ENCODE results near the gene STARD3.

DNA sequence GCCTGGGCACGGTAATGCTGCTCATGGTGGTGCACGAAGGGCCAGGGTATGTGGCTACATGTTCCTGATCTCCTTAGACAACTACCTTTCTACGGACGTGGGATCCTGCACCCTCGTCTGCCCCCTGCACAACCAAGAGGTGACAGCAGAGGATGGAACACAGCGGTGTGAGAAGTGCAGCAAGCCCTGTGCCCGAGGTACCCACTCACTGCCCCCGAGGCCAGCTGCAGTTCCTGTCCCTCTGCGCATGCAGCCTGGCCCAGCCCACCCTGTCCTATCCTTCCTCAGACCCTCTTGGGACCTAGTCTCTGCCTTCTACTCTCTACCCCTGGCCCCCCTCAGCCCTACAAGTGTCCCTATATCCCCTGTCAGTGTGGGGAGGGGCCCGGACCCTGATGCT lies 74.9 kb downstream of the STARD3 start:
- TF ChIP-seq POLR2A (IDR thresholded peaks at IDR 0.05; ENCODE audit: low read depth, low read length) (no peak), TAF1 (IDR thresholded peaks at IDR 0.05; ENCODE audit: borderline replicate concordance, low read depth, low read length) (no peak)

All from GM12892 (cell line).